Measurements from ENCODE around the gene TRIM71. TPM values are rescaled to one million over a fixed set of nuclear protein-coding genes. Genes with fewer than 3 reads are reported as not detected.

Gene TRIM71
- polyA plus RNA-seq, 3 donors: 0.02 to 0.33 (median 0.06) TPM

DNA sequence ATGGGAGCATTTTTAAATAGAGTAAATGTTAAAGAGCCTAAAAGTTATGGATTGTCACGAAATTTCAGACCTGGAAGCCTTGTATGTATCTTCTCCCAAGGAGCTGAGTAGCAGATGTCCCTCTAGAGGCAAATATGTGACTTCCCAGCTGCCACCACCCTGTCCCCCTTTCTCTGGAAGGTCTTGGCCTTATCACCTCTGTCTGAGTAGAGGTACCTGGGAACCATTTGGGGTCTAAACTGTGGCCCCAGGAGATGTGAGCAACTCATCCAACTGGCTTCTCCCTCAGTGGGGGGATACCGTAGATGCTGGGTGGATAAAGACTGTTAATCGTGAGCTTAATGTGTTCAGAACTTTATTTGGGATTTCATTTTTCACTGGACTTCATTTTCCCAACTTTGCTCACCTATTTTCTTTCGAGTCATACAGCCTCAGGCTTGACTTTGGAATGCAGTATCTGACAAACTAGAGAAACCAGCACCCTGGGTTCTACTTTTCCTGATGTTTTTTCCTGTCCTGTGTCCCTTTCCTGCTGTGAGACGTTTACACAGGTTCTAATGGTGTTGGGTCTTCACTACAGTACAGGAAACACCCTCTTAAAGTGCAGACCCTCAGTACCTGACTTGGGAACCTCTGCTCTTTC, 80.3 kb downstream of the TRIM71 start:
- Mint-ChIP-seq H3K27ac (no peak overlapping the region), H3K27me3 (ENCODE audit: low read depth in 3 of 3) (peaks cover 0 to 3% (median 1%) of the 10 kb centered on the region in 3 donors), H3K9me3 (peaks cover 0 to 2% (median 0%) of the 10 kb centered on the region in 7 donors), H3K4me1 (peaks cover 18% of the 10 kb centered on the region), H3K4me3 (no peak overlapping the region), H3K36me3 (peaks cover 0 to 5% of the 10 kb centered on the region in 2 donors)
- intact Hi-C loops (cut with micrococcal nuclease): no loop called here
- no peak overlapping the region for H3K4me2 ChIP-seq (replicated peaks; ENCODE audit: extremely low read depth, low read length, poor library complexity, severe bottlenecking)
- no peaks in the 10 kb centered on the region for H3K9me3 ChIP-seq (replicated peaks in 1 of 2; ENCODE audit: control insufficient read depth in 1 of 2, insufficient read depth in 1 of 2, low read length in 2 of 2)
- H3K4me1 ChIP-seq (ENCODE audit: control insufficient read depth in 1 of 2, insufficient read depth in 2 of 2, low read length in 2 of 2): peaks cover 10 to 14% of the 10 kb centered on the region in 2 donors
- no peak for DNase-seq
- TF ChIP-seq CTCF (IDR thresholded peaks at IDR 0.05): no peak
- no peaks in the 10 kb centered on the region for H3K36me3 ChIP-seq (replicated peaks in 1 of 2; ENCODE audit: control insufficient read depth in 1 of 2, insufficient read depth in 2 of 2, low read length in 2 of 2)
- H3K27me3 ChIP-seq (ENCODE audit: control insufficient read depth in 2 of 2, insufficient read depth in 2 of 2, low read length in 2 of 2): no peaks in the 10 kb centered on the region
- no peak overlapping the region for H3K4me3 ChIP-seq (replicated peaks in 1 of 3; ENCODE audit: low read depth in 2 of 3, low read length in 3 of 3)
- no peak overlapping the region for H2AFZ ChIP-seq (ENCODE audit: insufficient read depth, low read depth, low read length, poor library complexity, severe bottlenecking)
- H4K20me1 ChIP-seq (ENCODE audit: insufficient read depth, low read length): no peaks in the 10 kb centered on the region
- H3K9ac ChIP-seq (ENCODE audit: insufficient read depth, low read length, poor library complexity, severe bottlenecking): no peak overlapping the region
- no peaks in the 10 kb centered on the region for H3K79me2 ChIP-seq (ENCODE audit: insufficient read depth, low read length)
- 90% methylated on average over 2 of the region's 5 CpGs for WGBS (ENCODE audit: insufficient coverage)
- no peak overlapping the region for H3K27ac ChIP-seq (ENCODE audit: low read depth in 1 of 2, low read length in 2 of 2)

DNA sequence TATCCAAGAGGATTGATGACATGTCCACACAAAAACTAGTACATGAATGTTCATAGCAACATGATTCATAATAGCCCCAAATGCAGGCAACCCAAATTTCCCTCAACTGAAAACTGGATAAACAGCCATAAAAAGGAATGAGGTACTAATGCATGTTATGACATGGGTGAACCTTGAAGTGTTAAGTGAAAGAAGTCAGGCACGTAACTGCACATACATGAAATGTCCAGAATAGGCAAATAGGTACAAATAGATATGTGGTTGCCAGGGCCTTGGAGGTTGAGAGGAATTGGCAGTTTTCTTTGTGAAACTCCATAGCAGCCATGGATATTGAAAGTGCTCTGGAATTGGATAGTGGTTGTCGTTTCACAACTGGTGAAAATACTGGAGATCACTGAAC, 81.5 kb downstream of the TRIM71 start:
- intact Hi-C loops (cut with micrococcal nuclease): no loop called here
- no peak overlapping the region for H3K4me3 ChIP-seq (replicated peaks in 1 of 3; ENCODE audit: low read depth in 2 of 3, low read length in 3 of 3)

More for the DNA sequence above, 81.5 kb downstream of the TRIM71 start:
- Histone ChIP-seq H3K9ac (ENCODE audit: insufficient read depth, low read length, poor library complexity, severe bottlenecking) (no peak overlapping the region), H4K20me1 (ENCODE audit: insufficient read depth, low read length) (no peaks in the 10 kb centered on the region), H2AFZ (ENCODE audit: insufficient read depth, low read depth, low read length, poor library complexity, severe bottlenecking) (no peak overlapping the region), H3K27ac (ENCODE audit: low read depth in 1 of 2, low read length in 2 of 2) (no peak overlapping the region), H3K79me2 (ENCODE audit: insufficient read depth, low read length) (no peaks in the 10 kb centered on the region), H3K27me3 (ENCODE audit: control insufficient read depth in 2 of 2, insufficient read depth in 2 of 2, low read length in 2 of 2) (no peaks in the 10 kb centered on the region), H3K4me2 (replicated peaks; ENCODE audit: extremely low read depth, low read length, poor library complexity, severe bottlenecking) (no peak overlapping the region), H3K36me3 (replicated peaks in 1 of 2; ENCODE audit: control insufficient read depth in 1 of 2, insufficient read depth in 2 of 2, low read length in 2 of 2) (no peaks in the 10 kb centered on the region), H3K4me1 (ENCODE audit: control insufficient read depth in 1 of 2, insufficient read depth in 2 of 2, low read length in 2 of 2) (peaks cover 10 to 14% of the 10 kb centered on the region in 2 donors), H3K9me3 (replicated peaks in 1 of 2; ENCODE audit: control insufficient read depth in 1 of 2, insufficient read depth in 1 of 2, low read length in 2 of 2) (no peaks in the 10 kb centered on the region)
- H3K36me3 Mint-ChIP-seq: peaks cover 0 to 5% of the 10 kb centered on the region in 2 donors
- H3K4me1 Mint-ChIP-seq: peaks cover 19% of the 10 kb centered on the region
- TF ChIP-seq CTCF (IDR thresholded peaks at IDR 0.05): no peak
- peaks cover 0 to 6% (median 0%) of the 10 kb centered on the region in 7 donors for H3K9me3 Mint-ChIP-seq
- no peak overlapping the region for H3K4me3 Mint-ChIP-seq
- no peak overlapping the region for H3K27ac Mint-ChIP-seq
- peaks cover 0 to 4% (median 1%) of the 10 kb centered on the region in 3 donors for H3K27me3 Mint-ChIP-seq (ENCODE audit: low read depth in 3 of 3)
- DNase-seq: no peak
- WGBS (ENCODE audit: insufficient coverage): 100% methylated on average over 1 of the region's 2 CpGs

Data from CD14-positive monocyte (primary cell).